NCI-H460 (cell line): ENCODE measurements around the gene NAXD. TPM values are rescaled to one million over a fixed set of nuclear protein-coding genes. Genes with fewer than 3 reads are reported as not detected.
"Not testable (repeated sequence)": the region's sequence is repeated elsewhere in the genome, so short reads cannot be mapped to it uniquely, and the experiment has no call there.

Experiments
- DNase-seq: peaks from one replicate; pipeline ENCODE4 v3.0.0-alpha.2; 2016; ENCODE audit warnings: low read depth; ENCODE audit errors: extremely low read depth
- total RNA-seq: library from RNA; depleted of rRNA; stranded (reverse); fragments of >200 nt; shearing (Covaris generic); gene quantifications from 2 replicates; pipeline ENCODE4 v1.2.3, GENCODE V29; 2014

Gene NAXD
- total RNA-seq, 1 experiment from 2014 or later: 20.9 TPM

DNA sequence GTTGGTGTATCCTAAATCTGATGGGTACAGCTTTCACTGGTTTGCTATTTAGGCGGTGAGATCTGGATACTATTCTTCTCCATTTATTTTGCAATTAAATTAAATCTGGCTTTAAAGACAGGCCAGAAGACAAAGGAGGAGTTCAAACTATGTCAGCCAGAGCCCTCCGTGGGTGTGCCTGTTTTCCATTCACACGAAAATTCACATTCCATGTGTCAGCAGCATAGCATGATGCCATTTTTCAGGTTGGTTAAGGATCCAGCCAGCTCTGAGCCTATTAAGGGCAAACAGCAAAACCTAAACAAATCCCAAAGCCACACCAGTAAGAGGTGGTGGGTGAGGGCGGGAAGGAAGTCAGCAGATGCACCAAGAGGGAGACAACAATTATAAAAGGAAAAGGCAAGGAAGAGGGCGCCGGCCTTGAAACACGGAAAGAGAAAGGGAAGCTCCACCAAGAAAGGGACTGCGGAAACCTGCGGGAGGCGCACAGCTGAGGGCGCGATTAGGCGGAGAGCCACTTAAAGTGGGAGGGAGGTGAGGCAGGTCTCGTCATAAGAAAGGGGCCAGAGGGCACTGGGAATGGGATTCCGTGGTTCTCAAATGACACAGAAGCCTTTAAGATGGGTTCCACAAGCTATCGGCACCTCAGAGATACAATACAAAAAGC, 47.6 kb downstream of the NAXD start:
- DNase-seq: no peak

DNA sequence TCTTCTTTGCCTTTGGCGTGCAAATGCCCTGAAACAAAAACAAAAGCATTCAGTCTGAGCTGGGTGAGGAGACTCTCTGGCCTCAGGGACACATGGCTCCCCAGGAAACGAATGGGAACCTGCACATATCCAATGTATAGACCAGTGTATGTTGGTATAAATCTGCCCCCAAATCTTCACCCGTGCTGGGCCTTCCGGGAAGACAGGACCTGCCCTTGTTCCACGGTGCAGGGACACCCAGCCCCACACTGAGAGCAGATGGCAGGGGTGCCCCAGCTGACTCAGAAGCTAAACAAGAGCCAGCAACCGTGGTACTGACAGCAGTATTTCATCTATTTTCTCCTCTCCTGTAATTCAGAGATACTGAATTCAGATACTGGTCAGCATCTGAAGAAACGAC, 48.1 kb downstream of the NAXD start:
- DNase-seq: no peak

DNA sequence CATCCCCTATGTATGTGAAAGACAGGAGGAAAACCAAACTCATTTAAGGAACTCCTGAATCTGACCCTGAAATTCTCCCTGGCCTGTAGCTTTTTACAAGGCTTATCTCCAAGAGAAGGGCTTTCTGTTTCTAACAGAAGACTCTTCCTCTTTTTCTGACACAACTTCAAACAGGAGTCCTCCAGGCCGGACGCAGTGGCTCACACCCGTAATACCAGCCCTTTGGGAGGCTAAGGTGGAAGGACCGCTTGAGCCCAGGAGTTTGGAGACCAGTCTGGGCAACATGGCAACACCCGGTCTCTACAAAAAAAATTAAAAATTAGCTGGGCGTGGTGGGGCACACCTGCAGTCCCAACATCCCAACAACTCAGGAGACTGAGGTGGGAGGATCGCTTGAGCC, 48.7 kb downstream of the NAXD start:
- no peak for DNase-seq

DNA sequence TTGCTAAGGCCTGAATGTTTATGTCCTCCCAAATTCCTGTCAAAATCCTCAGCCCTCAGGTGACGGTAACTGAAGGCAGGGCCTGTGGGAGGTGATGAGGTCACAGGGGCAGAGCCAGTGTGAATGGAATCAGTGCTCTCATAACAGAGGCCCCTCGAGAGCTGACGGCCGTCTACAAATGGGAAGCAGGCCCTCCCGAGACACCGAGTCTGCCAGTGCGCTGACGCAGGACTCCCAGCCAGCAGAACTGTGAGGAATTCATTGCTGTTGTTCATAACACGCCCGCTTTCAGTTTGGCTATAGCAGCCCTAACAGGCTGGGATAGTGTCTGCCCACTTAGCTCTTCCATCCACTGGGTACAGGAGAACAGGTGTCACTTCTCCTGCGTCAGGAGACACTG, 49.3 kb downstream of the NAXD start:
- DNase-seq: no peak

DNA sequence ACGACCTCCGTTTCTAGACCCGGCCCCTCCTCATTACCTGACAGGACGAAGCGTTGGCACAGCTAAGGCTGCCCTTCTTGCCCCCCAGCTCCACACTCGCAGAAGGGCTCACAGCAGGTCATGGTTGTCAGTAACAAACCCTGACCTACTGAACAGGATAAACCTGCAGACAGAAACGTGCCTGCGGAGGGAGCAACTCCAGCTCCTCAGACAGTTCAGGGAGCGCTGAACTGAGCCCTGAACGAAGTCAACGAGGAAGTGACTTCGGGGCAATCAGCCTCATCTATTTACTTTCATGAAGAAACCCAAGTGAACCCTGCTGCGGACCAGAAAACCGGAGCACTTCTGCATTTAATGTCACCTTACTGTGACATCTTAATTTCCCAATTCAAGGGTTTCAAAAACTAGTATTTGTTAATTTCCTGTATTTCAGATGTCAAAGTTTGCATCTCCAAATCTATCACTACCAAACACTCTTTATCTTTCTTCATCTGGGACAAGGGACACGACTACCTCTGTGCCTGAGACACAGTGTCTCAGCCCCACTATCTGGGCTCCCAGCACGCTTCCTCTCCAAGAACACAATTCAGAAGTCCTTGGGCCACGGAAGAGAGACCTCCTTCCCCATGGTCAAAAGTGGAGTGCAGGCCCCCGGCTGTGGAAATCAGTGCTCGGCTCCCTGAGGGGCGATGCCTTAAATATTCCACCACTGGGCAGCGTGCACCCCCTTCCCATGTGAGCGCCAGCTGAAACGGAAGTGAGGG, 50.3 kb downstream of the NAXD start:
- no peak for DNase-seq

DNA sequence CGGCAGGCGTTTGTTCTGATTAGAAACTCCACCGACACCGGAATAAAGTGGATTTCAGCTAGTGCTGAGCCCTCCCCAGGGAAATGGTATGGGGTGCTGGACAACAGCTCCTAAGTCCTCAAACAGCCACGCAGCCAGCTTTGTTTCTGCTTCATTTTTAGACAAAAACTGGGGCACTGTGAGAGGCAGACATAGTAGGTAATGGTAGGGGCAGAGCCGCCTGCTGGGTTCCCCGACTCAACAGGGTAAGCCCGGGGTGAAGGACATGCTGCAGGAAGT, 50.8 kb downstream of the NAXD start:
- no peak for DNase-seq

DNA sequence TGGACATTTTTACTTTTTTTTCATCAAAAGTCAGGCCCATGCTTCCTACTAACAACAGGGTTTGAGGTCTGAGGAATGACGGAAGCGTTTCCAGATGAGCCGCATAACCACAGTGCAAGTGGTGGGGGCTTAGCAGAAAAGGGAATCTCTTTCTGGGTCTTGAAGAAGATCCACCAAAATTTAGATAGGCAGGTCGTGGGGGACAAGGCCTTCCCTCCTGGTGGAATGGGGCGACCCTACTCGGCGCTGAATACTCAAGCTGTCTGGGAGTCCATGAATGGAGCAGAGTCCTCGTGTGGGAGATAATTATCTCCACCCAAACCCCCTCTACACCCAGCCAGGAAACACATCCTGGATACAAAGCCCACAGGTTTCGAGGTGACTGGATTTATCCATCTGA, 53.7 kb downstream of the NAXD start:
- no peak for DNase-seq

DNA sequence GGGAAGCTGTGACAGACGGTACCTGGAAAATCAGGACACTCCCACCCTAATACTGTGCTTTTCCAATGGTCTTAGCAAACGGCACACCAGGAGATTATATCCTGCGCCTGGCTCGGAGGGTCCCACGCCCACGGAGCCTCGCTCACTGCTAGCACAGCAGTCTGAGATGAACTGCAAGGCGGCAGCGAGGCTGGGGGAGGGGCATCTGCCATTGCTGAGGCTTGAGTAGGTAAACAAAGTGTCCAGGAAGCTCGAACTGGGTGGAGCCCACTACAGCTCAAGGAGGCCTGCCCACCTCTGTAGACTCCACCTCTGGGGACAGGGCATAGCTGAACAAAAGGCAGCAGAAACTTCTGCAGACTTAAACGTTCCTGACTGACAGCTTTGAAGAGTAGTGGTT, 54.5 kb downstream of the NAXD start:
- not testable (repeated sequence) for DNase-seq

DNA sequence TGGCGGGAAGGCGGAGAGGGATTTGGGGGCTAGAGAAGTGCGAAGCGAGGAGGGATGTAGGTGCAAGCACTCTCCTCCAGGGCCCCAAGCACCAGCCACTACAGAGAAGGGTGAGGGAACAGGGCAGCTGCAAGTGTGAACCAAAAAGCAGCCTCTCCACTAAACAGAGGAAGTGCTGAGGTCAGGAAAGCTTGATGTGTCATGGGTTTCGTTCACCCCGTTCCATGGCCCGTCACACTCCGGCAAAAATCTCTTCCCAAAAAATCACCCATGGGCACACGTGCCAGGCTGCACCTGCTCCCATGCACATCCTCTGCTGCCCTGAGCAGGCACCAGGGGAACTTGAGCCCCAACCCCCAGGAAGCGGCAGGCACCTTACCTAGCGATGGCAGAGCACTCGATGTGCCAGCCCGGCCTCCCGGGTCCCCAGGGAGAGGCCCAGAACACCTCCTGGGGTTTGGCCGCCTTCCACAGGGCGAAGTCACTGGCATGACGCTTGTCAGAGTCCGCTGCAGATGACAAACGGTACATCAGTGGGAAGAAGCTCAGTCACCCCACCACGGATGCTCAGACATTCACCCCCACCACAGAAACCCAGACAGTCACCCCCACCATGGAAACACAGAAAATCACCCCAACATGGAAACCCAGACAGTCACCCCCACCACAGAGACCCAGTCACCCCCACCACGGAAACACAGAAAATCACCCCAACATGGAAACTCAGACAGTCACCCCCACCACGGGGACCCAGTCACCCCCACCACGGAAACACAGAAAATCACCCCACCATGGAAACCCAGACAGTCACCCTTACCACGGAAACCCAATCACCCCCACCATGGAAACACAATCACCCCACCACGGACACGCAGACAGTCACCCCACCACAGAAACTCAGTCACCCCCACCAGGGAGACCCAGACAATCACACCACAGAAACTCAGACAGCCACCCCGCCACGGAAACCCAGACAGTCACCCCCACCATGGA, 61.5 kb downstream of the NAXD start:
- DNase-seq: no peak

DNA sequence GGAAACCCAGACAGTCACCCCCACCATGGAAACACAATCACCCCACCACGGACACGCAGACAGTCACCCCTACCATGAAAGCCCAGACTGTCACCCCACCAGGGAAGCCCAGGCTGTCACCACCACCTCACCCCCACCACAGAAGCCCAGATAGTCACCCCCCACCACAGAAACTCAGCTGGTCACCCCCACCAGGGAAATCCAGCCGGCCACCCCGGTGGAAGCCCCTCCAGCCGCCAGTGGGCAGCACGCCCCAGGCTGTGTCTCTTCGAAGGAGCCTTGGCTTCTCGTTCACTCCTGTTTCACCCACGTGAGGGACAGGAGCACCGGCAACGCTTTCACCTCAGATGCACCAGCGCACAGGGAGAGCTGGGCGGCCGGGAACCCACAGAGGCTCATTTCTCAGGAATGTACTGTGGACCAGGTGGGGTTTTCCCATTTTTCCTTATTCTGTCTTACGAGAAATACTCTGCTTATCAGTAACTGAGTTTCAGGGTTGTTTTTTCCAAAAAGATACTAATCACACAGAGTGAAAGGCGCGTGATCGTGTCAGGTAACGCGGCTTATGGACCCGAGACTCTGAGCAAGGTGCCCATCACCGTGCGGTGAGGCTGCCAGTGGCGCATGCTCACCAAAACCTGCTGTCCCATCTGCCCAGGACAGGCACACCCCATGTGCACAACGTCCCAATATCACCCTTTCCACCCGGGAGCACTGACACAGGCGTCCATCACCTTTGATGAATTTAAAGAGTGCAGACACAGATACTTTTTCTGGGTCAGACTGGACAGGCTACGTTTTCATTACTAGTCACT, 62.6 kb downstream of the NAXD start:
- DNase-seq: no peak

DNA sequence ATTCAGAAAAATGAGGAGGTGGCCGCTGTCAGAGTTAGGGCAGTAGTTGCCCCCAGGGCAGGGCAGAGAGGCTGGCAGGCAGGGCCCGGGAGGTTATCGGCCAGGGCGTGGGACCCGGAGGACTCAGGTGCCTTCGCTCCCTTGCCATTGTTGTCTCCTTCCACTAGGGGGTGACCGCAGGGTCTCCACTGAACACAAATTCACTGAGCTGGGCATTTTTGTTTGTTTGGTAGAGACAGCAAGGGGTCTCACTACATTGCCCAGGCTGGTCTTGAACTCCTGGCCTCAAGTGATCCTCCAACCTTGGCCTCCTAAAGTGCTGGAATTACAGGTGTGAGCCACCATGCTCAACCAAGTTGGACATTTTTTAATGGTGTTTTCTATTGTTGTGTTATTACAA, 65.5 kb downstream of the NAXD start:
- peak; percentile 38 for DNase-seq

DNA sequence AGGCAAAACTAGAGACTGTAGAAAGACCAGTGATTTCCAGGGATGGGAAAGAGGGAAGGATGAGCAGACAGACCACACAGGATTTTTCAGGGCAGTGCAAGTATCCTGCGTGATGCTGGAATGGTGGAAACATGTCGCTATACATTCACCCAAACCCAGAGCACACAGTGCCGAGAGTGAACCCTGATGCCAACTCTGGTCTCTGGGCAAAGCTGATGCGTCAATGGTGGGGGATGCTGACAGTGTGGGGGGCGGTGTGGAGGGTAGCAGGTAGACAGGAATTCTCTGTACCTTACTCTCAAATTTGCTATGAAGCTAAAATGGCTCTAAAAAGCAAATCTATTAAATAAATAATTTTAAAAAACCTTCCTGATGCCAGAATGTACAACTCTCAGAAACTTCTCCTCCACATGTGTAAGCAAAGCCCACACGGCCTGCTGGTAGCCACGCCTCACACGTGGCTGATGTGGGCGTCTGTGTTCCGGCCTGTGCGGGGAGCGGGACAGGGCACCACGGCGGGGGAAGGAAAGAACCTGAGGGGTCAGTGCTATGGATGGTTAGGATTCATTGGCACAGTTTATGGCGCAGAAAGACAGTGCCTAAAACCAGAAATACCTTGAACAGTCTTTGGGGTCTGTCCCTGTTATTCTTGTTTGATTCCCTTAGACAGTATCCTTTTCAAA, 66.7 kb downstream of the NAXD start:
- no peak for DNase-seq

DNA sequence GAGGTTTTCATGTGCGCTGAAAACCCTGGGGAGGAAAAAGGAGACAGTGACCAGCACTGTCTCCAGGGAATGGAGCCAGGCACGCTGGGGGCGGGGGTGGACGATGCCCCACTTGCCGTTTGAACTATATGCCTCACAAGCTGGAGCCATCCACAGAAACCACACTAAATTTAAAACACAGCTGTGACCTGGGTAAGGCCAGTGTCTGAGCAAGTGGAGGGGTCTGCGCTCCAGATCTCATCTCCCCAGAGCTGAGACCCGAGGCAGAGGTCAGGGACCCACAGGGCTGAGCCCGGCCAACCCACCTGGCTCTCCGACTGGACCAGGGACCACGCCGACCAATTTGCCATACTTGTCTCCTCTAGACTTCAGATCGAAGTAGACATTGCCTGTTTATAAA, 67.4 kb downstream of the NAXD start:
- DNase-seq: no peak

DNA sequence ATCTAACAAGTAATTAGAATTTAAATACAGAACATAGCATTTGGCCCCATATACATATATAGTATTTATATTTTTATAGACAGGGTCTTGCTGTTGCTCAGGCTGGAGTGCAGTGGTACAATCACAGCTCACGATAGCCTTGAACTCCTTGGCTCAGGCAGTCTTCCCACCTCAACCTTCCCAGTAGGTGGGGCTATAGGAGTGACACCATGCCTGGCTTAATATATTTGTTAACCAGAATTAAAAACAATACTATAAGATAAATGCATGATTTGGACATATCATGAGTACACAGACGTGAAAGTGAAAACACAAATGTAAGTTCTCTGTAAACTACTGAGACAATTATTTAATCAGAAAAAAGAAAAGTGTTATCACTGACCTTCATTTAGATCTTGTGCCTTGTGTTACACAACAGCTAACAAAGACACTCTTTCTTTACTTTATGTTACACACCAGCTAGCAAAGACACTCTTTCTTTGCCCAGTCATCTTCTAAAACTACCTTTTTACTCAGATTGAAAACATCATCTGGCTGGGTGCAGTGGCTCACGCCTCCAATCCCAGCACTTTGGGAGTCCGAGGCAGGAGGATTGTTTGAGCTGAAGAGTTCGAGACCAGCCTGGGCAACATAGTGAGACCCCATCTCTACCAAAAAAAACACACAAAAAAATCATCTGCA, 68.0 kb downstream of the NAXD start:
- DNase-seq: no peak

DNA sequence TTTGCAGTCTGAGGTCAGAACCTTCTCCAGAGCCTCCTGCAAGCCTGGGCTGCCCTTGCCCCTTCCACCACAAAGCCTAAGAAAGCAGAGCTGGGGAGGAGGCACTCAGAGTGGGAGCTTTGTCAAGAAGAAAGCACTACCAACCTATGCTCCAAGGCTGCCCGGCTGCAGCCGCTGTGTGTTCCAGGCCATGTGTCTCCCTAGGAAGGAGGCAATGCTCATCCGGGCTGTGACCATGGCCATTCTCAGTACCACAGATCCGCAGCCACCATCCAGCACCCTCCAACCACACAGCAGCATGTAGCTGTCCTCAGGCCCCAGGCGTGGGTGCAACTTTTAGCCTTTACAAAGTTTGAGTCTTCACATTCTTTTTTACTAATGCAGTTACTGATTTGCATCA, 68.6 kb downstream of the NAXD start:
- no peak for DNase-seq

DNA sequence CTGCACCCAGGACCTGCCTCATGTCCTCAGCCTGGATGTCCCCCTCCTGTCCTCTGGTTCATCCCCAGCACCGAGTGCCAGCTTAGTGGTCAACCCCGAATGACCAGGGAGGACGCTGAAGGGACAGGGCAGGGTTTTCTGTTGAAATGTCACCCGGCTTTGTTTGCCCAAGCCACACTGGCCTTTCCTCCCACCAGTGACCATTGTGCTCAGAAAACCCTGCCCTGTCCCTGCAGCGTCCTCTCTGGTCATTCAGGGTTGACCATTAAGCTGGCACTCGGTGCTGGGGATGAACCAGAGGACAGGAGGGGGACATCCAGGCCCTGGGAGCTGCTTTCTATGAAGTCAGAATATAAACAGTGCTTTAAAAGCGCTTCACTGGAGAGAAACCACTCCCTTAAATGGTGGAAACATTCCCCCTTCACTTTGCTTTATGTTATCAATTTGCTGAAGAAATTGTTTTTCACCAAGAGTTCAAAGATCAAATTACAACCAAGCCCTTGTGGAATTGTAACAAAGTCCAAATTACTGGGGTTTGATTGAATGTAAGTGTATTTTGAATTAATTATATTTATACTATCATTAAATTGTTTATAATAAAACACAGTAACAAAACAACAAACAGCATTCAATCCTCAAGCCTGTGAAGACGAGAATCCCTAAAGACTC, 69.2 kb downstream of the NAXD start:
- DNase-seq: no peak

DNA sequence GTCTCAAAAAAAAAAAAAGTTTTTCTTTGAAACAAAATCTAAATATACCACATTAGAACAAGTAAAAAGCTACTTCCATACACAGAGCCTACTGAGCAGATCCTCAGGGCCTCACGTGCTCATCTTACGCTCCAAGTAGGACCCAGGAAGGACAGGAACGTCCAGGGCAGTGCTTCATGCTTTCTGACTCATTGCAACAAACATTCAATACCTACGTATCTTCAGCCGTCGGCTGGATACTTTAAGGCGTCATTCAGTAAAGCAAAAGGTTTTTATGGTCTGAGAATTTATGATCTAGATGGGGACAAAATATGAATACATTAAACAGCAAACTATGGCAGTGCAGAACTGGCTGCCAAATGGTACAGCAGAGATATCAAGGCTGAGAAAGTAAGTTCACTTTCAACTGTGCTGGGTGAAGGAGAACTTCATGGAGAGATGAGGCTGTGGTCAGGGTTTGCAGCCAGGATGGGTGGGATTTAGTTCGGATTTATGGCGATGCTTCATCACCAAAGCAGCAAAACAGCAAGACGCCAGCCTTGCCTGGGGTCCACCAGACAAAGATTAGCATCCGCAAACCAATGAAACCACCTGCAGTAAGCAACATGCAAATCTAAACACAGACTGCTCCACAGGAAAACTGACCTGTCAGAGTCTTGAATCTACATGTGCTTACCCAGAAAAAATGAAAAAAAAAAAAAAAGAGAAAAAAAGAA, 70.1 kb downstream of the NAXD start:
- no peak for DNase-seq

DNA sequence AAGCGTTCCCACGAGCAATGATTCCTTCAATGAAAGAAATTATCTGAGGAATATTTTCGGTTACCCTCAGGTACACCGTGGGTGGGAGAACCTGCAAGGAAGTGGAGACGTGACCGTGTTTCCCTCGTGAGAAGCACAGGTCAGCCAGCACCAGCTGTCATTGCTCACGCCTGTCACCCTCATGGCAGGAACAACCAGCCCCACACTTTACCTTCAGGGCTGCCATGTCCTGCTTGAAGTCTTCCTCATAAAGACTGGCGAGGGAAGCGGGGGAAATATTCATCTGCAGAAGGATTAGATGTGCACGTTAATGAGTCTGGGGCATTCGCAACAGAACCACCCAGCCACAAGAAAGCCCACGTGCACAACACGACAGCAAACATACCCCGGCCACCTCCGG, 72.4 kb downstream of the NAXD start:
- no peak for DNase-seq
